ENCODE data around the gene AGBL4.

Gene AGBL4

GRCh38 chr1:48643193-48643592 lies 1380.6 kb downstream of the AGBL4 start:
- TF ChIP-seq FOXM1 (IDR thresholded peaks at IDR 0.05; ENCODE audit: borderline replicate concordance, low read depth) (no peak), CEBPB (IDR thresholded peaks at IDR 0.05) (no peak), EGR1 (IDR thresholded peaks at IDR 0.05) (no peak), EP300 (IDR thresholded peaks at IDR 0.05; ENCODE audit: borderline replicate concordance) (no peak), TEAD4 (IDR thresholded peaks at IDR 0.05) (no peak), RAD21 (IDR thresholded peaks at IDR 0.05; ENCODE audit: low read depth) (no peak), TCF12 (IDR thresholded peaks at IDR 0.05; ENCODE audit: low read depth) (no peak), NFIC (IDR thresholded peaks at IDR 0.05) (no peak)
- TF ChIP-seq, protein P1, sequence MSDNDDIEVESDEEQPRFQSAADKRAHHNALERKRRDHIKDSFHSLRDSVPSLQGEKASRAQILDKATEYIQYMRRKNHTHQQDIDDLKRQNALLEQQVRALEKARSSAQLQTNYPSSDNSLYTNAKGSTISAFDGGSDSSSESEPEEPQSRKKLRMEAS (IDR thresholded peaks at IDR 0.05) = no peak

DNA sequence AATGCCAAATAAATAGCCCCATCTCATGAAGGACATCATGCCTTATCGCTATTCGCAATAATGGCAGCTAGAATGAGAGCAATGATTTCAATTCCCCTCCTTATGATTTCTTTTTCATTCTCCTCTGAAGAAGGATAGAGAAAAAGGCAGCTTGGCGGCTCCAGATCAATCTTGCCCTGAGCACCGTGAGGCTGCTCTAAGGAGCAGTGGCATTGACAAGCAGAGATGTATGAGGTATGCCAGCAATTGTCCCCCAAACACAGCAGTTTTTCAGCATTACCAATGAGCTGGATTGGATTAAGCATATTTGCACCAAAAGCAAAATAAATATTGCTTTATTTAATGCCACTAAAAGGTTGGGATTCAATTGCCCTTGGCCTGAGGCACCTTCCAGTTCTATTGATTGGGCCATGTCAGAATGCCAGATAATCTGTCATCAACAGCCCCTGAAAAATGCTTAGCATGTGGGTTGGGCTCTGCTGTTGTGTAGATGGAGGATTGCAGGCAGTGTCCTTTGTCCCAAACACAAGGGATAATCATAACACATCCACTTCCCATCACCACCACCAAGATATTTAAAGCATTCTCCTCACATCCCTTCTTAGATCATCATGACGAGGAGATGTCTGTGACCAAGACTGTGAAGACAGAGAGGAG lies 1382.8 kb downstream of the AGBL4 start:
- TF ChIP-seq TEAD4 (IDR thresholded peaks at IDR 0.05) = no peak
- no peak for TF ChIP-seq RAD21 (IDR thresholded peaks at IDR 0.05; ENCODE audit: low read depth)
- no peak for TF ChIP-seq EGR1 (IDR thresholded peaks at IDR 0.05)
- no peak for TF ChIP-seq USF1 (IDR thresholded peaks at IDR 0.05)
- TF ChIP-seq EP300 (IDR thresholded peaks at IDR 0.05; ENCODE audit: borderline replicate concordance) = no peak
- no peak for TF ChIP-seq ZBTB7A (IDR thresholded peaks at IDR 0.05; ENCODE audit: low read depth)
- TF ChIP-seq TCF12 (IDR thresholded peaks at IDR 0.05; ENCODE audit: low read depth) = no peak

DNA sequence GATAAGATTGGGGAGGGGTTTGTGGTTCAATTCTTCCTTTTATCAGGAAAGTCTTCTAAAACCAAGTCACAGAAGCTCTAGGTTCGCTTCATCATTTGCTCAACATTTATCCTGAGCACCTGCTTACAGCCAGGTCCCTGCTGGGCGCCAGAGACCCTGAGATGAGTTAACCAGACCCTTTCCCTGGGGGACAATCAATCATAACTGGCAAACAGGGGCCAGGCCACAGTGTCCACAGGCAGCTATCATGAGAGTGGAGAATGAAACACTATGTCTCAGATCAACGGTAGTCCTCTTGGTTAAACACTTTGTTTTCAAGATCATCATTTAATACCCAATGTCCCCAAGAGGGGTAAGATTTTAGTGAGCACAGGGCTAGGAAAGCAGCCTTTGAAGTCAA lies 1393.9 kb downstream of the AGBL4 start:
- no peak for TF ChIP-seq TCF12 (IDR thresholded peaks at IDR 0.05; ENCODE audit: low read depth)
- no peak for TF ChIP-seq TAF1 (IDR thresholded peaks at IDR 0.05; ENCODE audit: low read depth)
- TF ChIP-seq USF1 (IDR thresholded peaks at IDR 0.05) = no peak

DNA sequence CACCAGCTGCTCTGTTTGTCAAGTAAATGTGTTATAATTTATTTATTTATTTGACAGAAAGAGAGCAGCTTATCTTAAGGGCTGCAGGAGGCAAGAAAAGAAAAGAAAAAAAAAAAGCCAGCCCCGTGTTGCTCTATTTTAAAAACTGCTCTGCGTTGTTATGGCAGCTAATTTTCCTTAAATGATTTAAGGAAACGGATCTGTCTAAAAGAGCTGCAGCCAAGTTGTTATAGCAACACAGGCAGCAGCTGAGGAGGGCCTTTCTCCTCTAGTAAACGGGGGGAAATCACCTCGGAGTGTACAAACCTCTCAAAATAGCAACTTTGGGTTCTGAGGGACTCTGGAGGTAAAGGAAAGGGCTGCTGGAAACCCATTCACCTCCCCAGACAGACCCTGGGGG lies 1396.3 kb downstream of the AGBL4 start:
- no peak for TF ChIP-seq YY1 (IDR thresholded peaks at IDR 0.05; ENCODE audit: low read depth)
- TF ChIP-seq EP300 (IDR thresholded peaks at IDR 0.05; ENCODE audit: borderline replicate concordance) = no peak
- TF ChIP-seq ZBTB7A (IDR thresholded peaks at IDR 0.05; ENCODE audit: low read depth) = no peak
- TF ChIP-seq RAD21 (IDR thresholded peaks at IDR 0.05; ENCODE audit: low read depth) = no peak
- no peak for TF ChIP-seq NFIC (IDR thresholded peaks at IDR 0.05)
- no peak for TF ChIP-seq USF1 (IDR thresholded peaks at IDR 0.05)
- no peak for TF ChIP-seq TCF12 (IDR thresholded peaks at IDR 0.05; ENCODE audit: low read depth)
- no peak for TF ChIP-seq EGR1 (IDR thresholded peaks at IDR 0.05)
- no peak for TF ChIP-seq TEAD4 (IDR thresholded peaks at IDR 0.05)
- TF ChIP-seq, protein P1 (IDR thresholded peaks at IDR 0.05) = no peak
- TF ChIP-seq CEBPB (IDR thresholded peaks at IDR 0.05) = no peak
- no peak for TF ChIP-seq CREB1 (IDR thresholded peaks at IDR 0.05; ENCODE audit: low read depth)

- TF ChIP-seq USF1 (IDR thresholded peaks at IDR 0.05) = no peak
- no peak for TF ChIP-seq TEAD4 (IDR thresholded peaks at IDR 0.05)
- TF ChIP-seq NFIC (IDR thresholded peaks at IDR 0.05) = no peak
- TF ChIP-seq RAD21 (IDR thresholded peaks at IDR 0.05; ENCODE audit: low read depth) = no peak
- TF ChIP-seq EP300 (IDR thresholded peaks at IDR 0.05; ENCODE audit: borderline replicate concordance) = no peak
- TF ChIP-seq ZBTB7A (IDR thresholded peaks at IDR 0.05; ENCODE audit: low read depth) = no peak
- TF ChIP-seq TAF1 (IDR thresholded peaks at IDR 0.05; ENCODE audit: low read depth) = no peak
- no peak for TF ChIP-seq EGR1 (IDR thresholded peaks at IDR 0.05)
- TF ChIP-seq FOXM1 (IDR thresholded peaks at IDR 0.05; ENCODE audit: borderline replicate concordance, low read depth) = no peak
- TF ChIP-seq CEBPB (IDR thresholded peaks at IDR 0.05) = no peak
- TF ChIP-seq TCF12 (IDR thresholded peaks at IDR 0.05; ENCODE audit: low read depth) = no peak
- no peak for TF ChIP-seq REST (IDR thresholded peaks at IDR 0.05; ENCODE audit: low read depth)
- TF ChIP-seq, protein P1 (IDR thresholded peaks at IDR 0.05) = no peak
- TF ChIP-seq CREB1 (IDR thresholded peaks at IDR 0.05; ENCODE audit: low read depth) = no peak
Measured at GRCh38 chr1:48619539-48619938, 1404.2 kb downstream of the AGBL4 start.

- TF ChIP-seq RAD21 (IDR thresholded peaks at IDR 0.05; ENCODE audit: low read depth) = no peak
- TF ChIP-seq REST (IDR thresholded peaks at IDR 0.05; ENCODE audit: low read depth) = no peak
- no peak for TF ChIP-seq CEBPB (IDR thresholded peaks at IDR 0.05)
- no peak for TF ChIP-seq NFIC (IDR thresholded peaks at IDR 0.05)
- TF ChIP-seq USF1 (IDR thresholded peaks at IDR 0.05) = no peak
- no peak for TF ChIP-seq TEAD4 (IDR thresholded peaks at IDR 0.05)
- TF ChIP-seq ZBTB7A (IDR thresholded peaks at IDR 0.05; ENCODE audit: low read depth) = no peak
- no peak for TF ChIP-seq TCF12 (IDR thresholded peaks at IDR 0.05; ENCODE audit: low read depth)
- TF ChIP-seq YY1 (IDR thresholded peaks at IDR 0.05; ENCODE audit: low read depth) = no peak
- TF ChIP-seq CREB1 (IDR thresholded peaks at IDR 0.05; ENCODE audit: low read depth) = no peak
- TF ChIP-seq, protein P1 (IDR thresholded peaks at IDR 0.05) = no peak
- TF ChIP-seq FOXM1 (IDR thresholded peaks at IDR 0.05; ENCODE audit: borderline replicate concordance, low read depth) = no peak
- TF ChIP-seq EP300 (IDR thresholded peaks at IDR 0.05; ENCODE audit: borderline replicate concordance) = no peak
- no peak for TF ChIP-seq EGR1 (IDR thresholded peaks at IDR 0.05)
- no peak for TF ChIP-seq TAF1 (IDR thresholded peaks at IDR 0.05; ENCODE audit: low read depth)
Measured at GRCh38 chr1:48617252-48617651, 1406.5 kb downstream of the AGBL4 start.

Data from Ishikawa (cell line).